K562 (cell line): ENCODE results near the gene ITGA7. TPM values are rescaled to one million over a fixed set of nuclear protein-coding genes. Genes with fewer than 3 reads are reported as not detected.

Experiments
- CUX1 ChIP-seq: fragments of 200-800 bp; sonication (Bioruptor generic); IDR thresholded peaks from 2 replicates; pipeline ENCODE4 v1.6.1; 2016; ENCODE audit warnings: missing genetic modification characterization, missing compliant biosample characterization
- TBP ChIP-seq: optimal IDR thresholded peaks from 2 replicates; pipeline ENCODE3; 2011; ENCODE audit warnings: low read depth, low read length, improper control_type of control experiment
- TCFL5 ChIP-seq: fragments of 250-450 bp; sonication (Bioruptor Pico); conservative IDR thresholded peaks from 2 replicates; pipeline ENCODE4 v1.6.1; 2021; ENCODE audit warnings: mild to moderate bottlenecking, moderate library complexity, matching md5 sums
- ZBED1 ChIP-seq: IDR thresholded peaks from 2 replicates; pipeline ENCODE4 v1.6.1; 2014
- ZBTB11 ChIP-seq, 3 experiments: fragments of 200-800 bp in 1 of 3; fragments of 250-450 bp in 1 of 3; fragments of 450-650 bp in 1 of 3; sonication (Bioruptor Pico) in 1 of 3; sonication (Bioruptor generic) in 1 of 3; formaldehyde crosslinking in 1 of 3; IDR thresholded peaks; 2 replicates each; pipeline versions ENCODE4 v1.6.1 to v1.8.0; 2016 to 2022; ENCODE audit warnings: mild to moderate bottlenecking in 2 of 3, missing genetic modification characterization in 2 of 3, missing compliant biosample characterization in 1 of 3, moderate library complexity in 1 of 3
- ZNF586 ChIP-seq: fragments of 450-650 bp; formaldehyde crosslinking; conservative IDR thresholded peaks from 2 replicates; pipeline ENCODE4 v1.4.0; 2020; ENCODE audit warnings: mild to moderate bottlenecking, moderate library complexity
- polyA plus RNA-seq, 8 experiments: library from polyadenylated mRNA; depleted of rRNA in 4 of 8; stranded (reverse) in 5 of 8; unstranded in 3 of 8; fragments of >200 nt; fragmentation: Nextera tagmentation in 2 of 8; fragmentation: Illumina TruSeq in 1 of 8; extraction: Ambion mirVana in 2 of 8; extraction: Trizol in 1 of 8; gene quantifications; 2 replicates each; pipeline versions ENCODE4 v1.2.1 to v1.2.3, GENCODE V29; 2011 to 2014; ENCODE audit warnings: inconsistent platforms in 1 of 8, missing spikeins in 1 of 8
- total RNA-seq, 7 experiments: library from RNA; depleted of rRNA in 6 of 7; stranded (reverse); fragments of >200 nt in 6 of 7; fragmentation: Illumina TruSeq in 2 of 7; extraction: Trizol in 2 of 7; gene quantifications; 2 replicates each; pipeline versions ENCODE4 v1.2.1 to v1.2.3, GENCODE V29; 2011 to 2021; ENCODE audit warnings: low replicate concordance in 1 of 7

ITGA7 gene
- total and polyA plus RNA-seq, 9 of the 15 experiments (the other 6 are each of a cell fraction or from before 2014, with no cell fraction given): 0.11 to 2.3 (median 0.56) TPM; not detected in 1

- TF ChIP-seq CUX1 (CRISPR knock-in tag) (no peak), TCFL5 (no peak), ZBED1 (no peak), ZNF586 (CRISPR knock-in tag) (no peak), ZBTB11 (CRISPR knock-in tag; IDR thresholded peaks at IDR 0.05) (no peak), TBP (no peak)
Observed at GRCh38 chr12:55664826-55665225, 42.9 kb downstream of the ITGA7 start (continued).
